ENCODE measurements around the gene NSUN5.
"Not testable (repeated sequence)": the region's sequence is repeated elsewhere in the genome, so short reads cannot be mapped to it uniquely, and the experiment has no call there.

DNA sequence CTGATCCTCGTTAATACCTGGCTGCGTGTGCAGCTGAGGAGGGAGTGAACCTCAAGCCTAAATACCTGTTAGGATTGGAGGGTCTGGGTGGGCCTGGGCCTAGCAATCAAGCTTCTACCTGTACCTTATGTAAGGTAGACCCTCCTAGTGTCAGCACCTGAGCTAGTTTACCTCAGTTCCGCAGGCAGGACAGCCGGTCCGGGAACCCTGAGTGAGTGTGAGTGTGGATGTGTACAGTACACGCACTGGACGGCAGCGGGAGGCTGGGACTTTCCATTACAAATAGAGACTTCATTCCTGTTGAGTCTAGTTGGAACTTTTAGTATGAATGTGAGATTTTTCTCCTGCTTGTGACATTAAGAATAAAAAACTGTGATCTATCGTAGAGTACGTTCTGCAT is 5.8 kb downstream of the NSUN5 start:
- TF ChIP-seq, protein P1, sequence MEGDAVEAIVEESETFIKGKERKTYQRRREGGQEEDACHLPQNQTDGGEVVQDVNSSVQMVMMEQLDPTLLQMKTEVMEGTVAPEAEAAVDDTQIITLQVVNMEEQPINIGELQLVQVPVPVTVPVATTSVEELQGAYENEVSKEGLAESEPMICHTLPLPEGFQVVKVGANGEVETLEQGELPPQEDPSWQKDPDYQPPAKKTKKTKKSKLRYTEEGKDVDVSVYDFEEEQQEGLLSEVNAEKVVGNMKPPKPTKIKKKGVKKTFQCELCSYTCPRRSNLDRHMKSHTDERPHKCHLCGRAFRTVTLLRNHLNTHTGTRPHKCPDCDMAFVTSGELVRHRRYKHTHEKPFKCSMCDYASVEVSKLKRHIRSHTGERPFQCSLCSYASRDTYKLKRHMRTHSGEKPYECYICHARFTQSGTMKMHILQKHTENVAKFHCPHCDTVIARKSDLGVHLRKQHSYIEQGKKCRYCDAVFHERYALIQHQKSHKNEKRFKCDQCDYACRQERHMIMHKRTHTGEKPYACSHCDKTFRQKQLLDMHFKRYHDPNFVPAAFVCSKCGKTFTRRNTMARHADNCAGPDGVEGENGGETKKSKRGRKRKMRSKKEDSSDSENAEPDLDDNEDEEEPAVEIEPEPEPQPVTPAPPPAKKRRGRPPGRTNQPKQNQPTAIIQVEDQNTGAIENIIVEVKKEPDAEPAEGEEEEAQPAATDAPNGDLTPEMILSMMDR (IDR thresholded peaks at IDR 0.05; ENCODE audit: extremely low read depth in 1 of 2, insufficient read depth in 1 of 2, low read depth in 1 of 2, low read length in 2 of 2): not testable (repeated sequence)
- TF ChIP-seq POLR2A (IDR thresholded peaks at IDR 0.05; ENCODE audit: low read depth, low read length); FOS (IDR thresholded peaks at IDR 0.05; ENCODE audit: borderline replicate concordance, insufficient read depth, low read length); GATA2 (IDR thresholded peaks at IDR 0.05; ENCODE audit: insufficient read depth, insufficient read length, low read depth, low read length); POLR2AphosphoS5 (IDR thresholded peaks at IDR 0.05; ENCODE audit: insufficient read depth, low read depth, low read length); MYC (IDR thresholded peaks at IDR 0.05; ENCODE audit: low read depth, low read length): not testable (repeated sequence)
- TF ChIP-seq, protein P2, sequence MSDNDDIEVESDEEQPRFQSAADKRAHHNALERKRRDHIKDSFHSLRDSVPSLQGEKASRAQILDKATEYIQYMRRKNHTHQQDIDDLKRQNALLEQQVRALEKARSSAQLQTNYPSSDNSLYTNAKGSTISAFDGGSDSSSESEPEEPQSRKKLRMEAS (IDR thresholded peaks at IDR 0.05; ENCODE audit: insufficient read depth, insufficient read length): not testable (repeated sequence)
